Measurements from ENCODE around the gene PHC1.
"Not testable (repeated sequence)": the region's sequence is repeated elsewhere in the genome, so short reads cannot be mapped to it uniquely, and the experiment has no call there.

PHC1 gene

GRCh38 chr12:8897081-8897480, 17.2 kb upstream of the PHC1 start:
- no peak overlapping the region for H3K4me3 ChIP-seq (ENCODE audit: low read depth, low read length)
- no peak for TF ChIP-seq CTCF (IDR thresholded peaks at IDR 0.05; ENCODE audit: control insufficient read depth, extremely low read depth, insufficient read depth)
- DNase-seq (ENCODE audit: low read depth): no peak

- H3K4me3 ChIP-seq (ENCODE audit: low read depth, low read length): no peak overlapping the region
Observed at GRCh38 chr12:8899830-8900229, 14.5 kb upstream of the PHC1 start.

GRCh38 chr12:8902703-8903102, 11.6 kb upstream of the PHC1 start:
- H3K4me3 ChIP-seq (ENCODE audit: low read depth, low read length); DNase-seq (ENCODE audit: low read depth): not testable (repeated sequence)

More at GRCh38 chr12:8899830-8900229, 14.5 kb upstream of the PHC1 start:
- no peak for TF ChIP-seq CTCF (IDR thresholded peaks at IDR 0.05; ENCODE audit: control insufficient read depth, extremely low read depth, insufficient read depth)
- no peak for DNase-seq (ENCODE audit: low read depth)

GRCh38 chr12:8903646-8904045, 10.7 kb upstream of the PHC1 start:
- no peak for DNase-seq (ENCODE audit: low read depth)
- TF ChIP-seq CTCF (IDR thresholded peaks at IDR 0.05; ENCODE audit: control insufficient read depth, extremely low read depth, insufficient read depth): no peak
- no peak overlapping the region for H3K4me3 ChIP-seq (ENCODE audit: low read depth, low read length)

GRCh38 chr12:8904665-8905064, 9.6 kb upstream of the PHC1 start:
- H3K4me3 ChIP-seq (ENCODE audit: low read depth, low read length): no peak overlapping the region
- DNase-seq (ENCODE audit: low read depth): no peak
- no peak for TF ChIP-seq CTCF (IDR thresholded peaks at IDR 0.05; ENCODE audit: control insufficient read depth, extremely low read depth, insufficient read depth)

- H3K4me3 ChIP-seq (ENCODE audit: low read depth, low read length): no peak overlapping the region
- no peak for DNase-seq (ENCODE audit: low read depth)
- TF ChIP-seq CTCF (IDR thresholded peaks at IDR 0.05; ENCODE audit: control insufficient read depth, extremely low read depth, insufficient read depth): no peak
Observed at GRCh38 chr12:8905546-8905945, 8.8 kb upstream of the PHC1 start.

GRCh38 chr12:8906266-8907180, 7.8 kb upstream of the PHC1 start:
- no peak overlapping the region for H3K4me3 ChIP-seq (ENCODE audit: low read depth, low read length)
- no peak for DNase-seq (ENCODE audit: low read depth)
- TF ChIP-seq CTCF (IDR thresholded peaks at IDR 0.05; ENCODE audit: control insufficient read depth, extremely low read depth, insufficient read depth): no peak

Measured in LNCaP clone FGC (cell line).